AG09319 (cell line): ENCODE results near the gene FRMD3.

ENCODE experiments used
- DNase-seq: peaks from one replicate; pipeline ENCODE4 v3.0.0-alpha.2; 2010; ENCODE audit warnings: low read depth; ENCODE audit errors: extremely low read depth
- CTCF ChIP-seq: IDR thresholded peaks from 2 replicates; pipeline ENCODE4 v1.5.1; 2011; ENCODE audit warnings: low read depth, mild to moderate bottlenecking, inconsistent platforms, low read length, moderate library complexity

FRMD3 gene

DNA sequence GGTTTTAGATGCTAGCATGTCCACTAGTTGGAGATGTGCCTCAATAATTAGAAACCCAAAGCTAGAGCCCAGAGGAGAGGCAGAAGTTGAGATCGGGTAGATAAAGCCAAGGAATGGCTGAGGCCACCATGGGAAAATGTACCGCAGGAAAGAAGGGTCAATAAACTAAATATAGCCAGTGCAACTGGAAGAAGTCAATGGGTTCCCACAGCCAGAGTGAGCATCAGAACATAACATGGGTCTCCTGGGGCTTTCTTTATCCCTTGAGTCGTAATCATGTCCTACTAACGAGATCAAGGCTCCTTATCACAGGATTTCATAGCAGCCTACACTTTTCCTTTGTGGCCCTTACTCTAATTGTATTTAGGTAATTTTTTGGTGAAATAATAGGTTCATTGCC lies 61.7 kb downstream of the FRMD3 start:
- no peak for DNase-seq
- TF ChIP-seq CTCF, result no peak

- no peak for TF ChIP-seq CTCF
- DNase-seq, result no peak
Observed at GRCh38 chr9:83475741-83476140, 62.5 kb downstream of the FRMD3 start.

DNA sequence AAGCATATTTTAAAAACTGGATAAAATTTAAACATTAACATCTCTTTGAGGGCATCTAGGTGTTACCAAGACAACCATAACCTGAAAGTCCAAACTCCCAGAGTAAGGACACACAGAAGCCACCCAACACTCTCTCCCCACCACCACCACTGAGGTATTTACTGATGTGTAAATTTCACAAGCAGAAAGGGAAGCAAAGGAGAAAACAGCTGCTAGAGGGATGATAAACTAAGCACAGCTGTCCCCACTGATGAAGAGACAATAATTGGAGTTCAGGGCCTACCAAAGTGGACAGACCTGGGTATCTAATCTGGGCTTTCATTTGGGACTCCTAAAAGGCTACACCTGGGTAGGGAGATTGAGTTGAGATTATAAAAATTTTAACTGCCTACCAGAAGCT lies 63.6 kb downstream of the FRMD3 start:
- no peak for DNase-seq
- TF ChIP-seq CTCF, result no peak

GRCh38 chr9:83473488-83473971 lies 64.7 kb downstream of the FRMD3 start:
- DNase-seq, result no peak
- no peak for TF ChIP-seq CTCF

- DNase-seq, result no peak
- TF ChIP-seq CTCF, result no peak
Observed at GRCh38 chr9:83472764-83473163, 65.4 kb downstream of the FRMD3 start.

- no peak for DNase-seq
Observed at GRCh38 chr9:83472221-83472665, 66.0 kb downstream of the FRMD3 start.

GRCh38 chr9:83471241-83471640 lies 67.0 kb downstream of the FRMD3 start:
- no peak for DNase-seq
- no peak for TF ChIP-seq CTCF

More at GRCh38 chr9:83472221-83472665, 66.0 kb downstream of the FRMD3 start:
- no peak for TF ChIP-seq CTCF
